Peyer's patch (tissue), 4 donors: ENCODE results near the gene MGRN1. TPM values are rescaled to one million over a fixed set of nuclear protein-coding genes. Genes with fewer than 3 reads are reported as not detected.

Experiments used
- DNase-seq, 3 donors: peaks; one replicate each; pipeline ENCODE4 v3.0.0-alpha.2; 2017 to 2019
- H3K27ac ChIP-seq, 4 donors: fragments of 200-600 bp; sonication (generic); one replicate each; pipeline ENCODE4 v1.5.1; 2016 to 2019
- H3K27me3 ChIP-seq, 2 donors: fragments of 200-600 bp; sonication (generic); one replicate each; pipeline ENCODE4 v1.5.1; 2019
- H3K36me3 ChIP-seq, 3 donors: fragments of 200-600 bp; sonication (generic); one replicate each; pipeline ENCODE4 v1.5.1; 2016 to 2019
- H3K4me1 ChIP-seq, 4 donors: fragments of 200-600 bp; sonication (generic); one replicate each; pipeline ENCODE4 v1.5.1; 2016 to 2019
- H3K4me3 ChIP-seq, 4 donors: fragments of 200-600 bp; sonication (generic); 1 replicate in 3 of 4; 2 replicates in 1 of 4; pipeline ENCODE4 v1.5.1; 2016 to 2019; ENCODE audit warnings: mild to moderate bottlenecking in 1 of 4
- H3K9me3 ChIP-seq, 4 donors: fragments of 200-600 bp; sonication (generic); one replicate each; pipeline ENCODE4 v1.5.1; 2016 to 2019; ENCODE audit warnings: mild to moderate bottlenecking in 1 of 4
- POLR2A ChIP-seq, 2 donors: fragments of 450-650 bp; IDR thresholded peaks; one replicate each; pipeline ENCODE4 v1.5.1; 2017; ENCODE audit warnings: antibody characterized with exemption in 2 of 2, mild to moderate bottlenecking in 2 of 2, moderate library complexity in 2 of 2
- total RNA-seq, 4 donors: library from RNA; depleted of rRNA; stranded (reverse); fragments of >200 nt; gene quantifications; one replicate each; pipeline ENCODE4 v1.1.0, GENCODE V29; 2016
- TF ChIP-seq, protein P1 (sequence below), 6 experiments: fragments of 450-650 bp in 4 of 6; fragments of 200-600 bp in 2 of 6; sonication (generic) in 1 of 6; IDR thresholded peaks; one replicate each; pipeline ENCODE4 v1.5.1; 2017 to 2019; ENCODE audit warnings: antibody characterized with exemption in 6 of 6, mild to moderate bottlenecking in 3 of 6, moderate library complexity in 1 of 6

MGRN1 gene
- total RNA-seq, 4 donors from 2014 or later, result 74.1 to 147 (median 93.8) TPM

DNA sequence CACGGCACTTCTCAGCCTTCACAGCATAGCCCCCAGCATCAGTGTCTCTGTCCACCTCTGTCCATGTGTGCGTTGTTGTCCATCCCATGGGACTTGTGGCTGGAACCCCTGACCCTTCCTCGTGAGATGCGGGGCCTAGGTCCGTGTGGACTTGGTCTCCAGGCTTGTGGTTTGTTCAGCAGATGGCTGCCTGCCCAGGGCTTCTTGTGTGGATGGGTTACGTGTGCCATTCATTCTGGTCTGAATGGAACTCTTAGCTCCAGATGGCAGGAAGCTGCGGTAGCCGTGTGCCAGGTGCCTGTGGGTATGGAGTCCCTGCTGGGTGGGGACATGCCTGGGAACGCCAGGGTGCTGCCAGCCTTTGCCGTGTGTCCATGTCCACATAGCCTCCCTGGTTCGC, 37.0 kb downstream of the MGRN1 start:
- no peaks in the 10 kb centered on the region for H3K9me3 ChIP-seq
- H3K4me3 ChIP-seq, result no peak overlapping the region
- no peak for DNase-seq
- peaks cover 0 to 34% (median 8%) of the 10 kb centered on the region in 4 donors for H3K4me1 ChIP-seq
- TF ChIP-seq, protein P1, sequence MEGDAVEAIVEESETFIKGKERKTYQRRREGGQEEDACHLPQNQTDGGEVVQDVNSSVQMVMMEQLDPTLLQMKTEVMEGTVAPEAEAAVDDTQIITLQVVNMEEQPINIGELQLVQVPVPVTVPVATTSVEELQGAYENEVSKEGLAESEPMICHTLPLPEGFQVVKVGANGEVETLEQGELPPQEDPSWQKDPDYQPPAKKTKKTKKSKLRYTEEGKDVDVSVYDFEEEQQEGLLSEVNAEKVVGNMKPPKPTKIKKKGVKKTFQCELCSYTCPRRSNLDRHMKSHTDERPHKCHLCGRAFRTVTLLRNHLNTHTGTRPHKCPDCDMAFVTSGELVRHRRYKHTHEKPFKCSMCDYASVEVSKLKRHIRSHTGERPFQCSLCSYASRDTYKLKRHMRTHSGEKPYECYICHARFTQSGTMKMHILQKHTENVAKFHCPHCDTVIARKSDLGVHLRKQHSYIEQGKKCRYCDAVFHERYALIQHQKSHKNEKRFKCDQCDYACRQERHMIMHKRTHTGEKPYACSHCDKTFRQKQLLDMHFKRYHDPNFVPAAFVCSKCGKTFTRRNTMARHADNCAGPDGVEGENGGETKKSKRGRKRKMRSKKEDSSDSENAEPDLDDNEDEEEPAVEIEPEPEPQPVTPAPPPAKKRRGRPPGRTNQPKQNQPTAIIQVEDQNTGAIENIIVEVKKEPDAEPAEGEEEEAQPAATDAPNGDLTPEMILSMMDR (IDR thresholded peaks at IDR 0.05), result no peak
- TF ChIP-seq POLR2A (IDR thresholded peaks at IDR 0.05), result no peak
- H3K27ac ChIP-seq, result no peak overlapping the region
- no peaks in the 10 kb centered on the region for H3K27me3 ChIP-seq
- peaks cover 0 to 35% (median 0%) of the 10 kb centered on the region in 3 donors for H3K36me3 ChIP-seq

DNA sequence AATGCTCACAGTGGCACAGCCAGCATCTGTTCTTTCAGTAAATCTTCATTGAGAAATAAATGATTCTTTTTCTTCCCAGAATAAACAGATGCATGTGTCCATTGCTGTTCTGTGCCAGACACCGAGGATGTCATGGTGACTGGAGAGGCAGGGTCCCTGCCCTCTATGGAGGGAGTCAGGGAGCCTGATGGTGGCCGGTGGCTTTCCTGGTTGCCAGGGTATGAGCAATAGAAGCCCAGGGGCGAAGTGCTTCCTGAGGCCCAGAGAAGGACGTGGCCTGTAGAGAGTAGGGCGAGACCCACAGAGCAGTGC, 38.8 kb downstream of the MGRN1 start:
- peaks cover 0 to 34% (median 8%) of the 10 kb centered on the region in 4 donors for H3K4me1 ChIP-seq
- H3K36me3 ChIP-seq, result peaks cover 0 to 36% (median 0%) of the 10 kb centered on the region in 3 donors
- peak overlapping the region in 3 of 4 donors; percentile 37 to 93 (median 87) for H3K27ac ChIP-seq
- DNase-seq, result no peak
- no peak for TF ChIP-seq POLR2A (IDR thresholded peaks at IDR 0.05)
- TF ChIP-seq, protein P1 (IDR thresholded peaks at IDR 0.05), result no peak
- H3K4me3 ChIP-seq, result no peak overlapping the region
- H3K9me3 ChIP-seq, result no peaks in the 10 kb centered on the region
- no peaks in the 10 kb centered on the region for H3K27me3 ChIP-seq

DNA sequence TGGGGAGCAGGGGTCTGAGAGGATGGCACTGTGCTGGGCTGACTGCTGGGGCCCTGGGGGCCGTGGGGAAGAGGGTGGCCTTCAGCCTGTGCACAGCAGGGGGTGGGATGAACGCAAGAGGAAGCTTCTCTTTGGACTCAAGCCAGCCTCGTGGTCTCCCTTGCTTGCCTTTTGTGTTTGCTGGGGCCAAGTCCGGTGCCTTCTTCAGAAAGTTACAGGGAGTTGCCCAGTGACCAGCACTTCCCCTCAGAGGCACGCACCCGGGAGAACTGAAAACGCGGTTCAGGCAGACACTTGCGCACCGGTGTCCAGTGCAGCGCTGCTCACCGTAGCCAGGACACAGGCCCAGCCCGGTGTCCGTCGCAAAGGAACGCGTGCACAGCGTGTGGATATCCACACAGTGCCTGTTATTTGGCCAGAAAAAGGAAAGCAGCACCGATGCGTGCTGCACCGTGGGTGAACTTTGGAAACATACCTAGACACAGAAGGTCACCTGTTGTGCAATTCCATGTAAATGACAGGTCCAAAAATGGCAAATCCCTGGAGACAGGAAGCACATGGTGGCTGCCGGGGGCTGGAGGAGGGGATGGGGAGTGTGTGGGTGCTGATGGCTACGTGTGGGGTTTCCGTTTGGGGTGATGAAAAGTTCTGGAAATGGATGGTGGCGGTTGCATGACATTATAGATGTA, 39.3 kb downstream of the MGRN1 start:
- H3K27ac ChIP-seq, result peak overlapping the region; percentile 58 to 93 (median 73)
- DNase-seq, result peak in 2 of 3 donors; percentile 55 to 67
- no peaks in the 10 kb centered on the region for H3K9me3 ChIP-seq
- no peak overlapping the region for H3K4me3 ChIP-seq
- TF ChIP-seq POLR2A (IDR thresholded peaks at IDR 0.05), result no peak
- TF ChIP-seq, protein P1 (IDR thresholded peaks at IDR 0.05), result no peak
- H3K27me3 ChIP-seq, result no peaks in the 10 kb centered on the region
- peaks cover 0 to 36% (median 0%) of the 10 kb centered on the region in 3 donors for H3K36me3 ChIP-seq
- peaks cover 0 to 34% (median 8%) of the 10 kb centered on the region in 4 donors for H3K4me1 ChIP-seq

DNA sequence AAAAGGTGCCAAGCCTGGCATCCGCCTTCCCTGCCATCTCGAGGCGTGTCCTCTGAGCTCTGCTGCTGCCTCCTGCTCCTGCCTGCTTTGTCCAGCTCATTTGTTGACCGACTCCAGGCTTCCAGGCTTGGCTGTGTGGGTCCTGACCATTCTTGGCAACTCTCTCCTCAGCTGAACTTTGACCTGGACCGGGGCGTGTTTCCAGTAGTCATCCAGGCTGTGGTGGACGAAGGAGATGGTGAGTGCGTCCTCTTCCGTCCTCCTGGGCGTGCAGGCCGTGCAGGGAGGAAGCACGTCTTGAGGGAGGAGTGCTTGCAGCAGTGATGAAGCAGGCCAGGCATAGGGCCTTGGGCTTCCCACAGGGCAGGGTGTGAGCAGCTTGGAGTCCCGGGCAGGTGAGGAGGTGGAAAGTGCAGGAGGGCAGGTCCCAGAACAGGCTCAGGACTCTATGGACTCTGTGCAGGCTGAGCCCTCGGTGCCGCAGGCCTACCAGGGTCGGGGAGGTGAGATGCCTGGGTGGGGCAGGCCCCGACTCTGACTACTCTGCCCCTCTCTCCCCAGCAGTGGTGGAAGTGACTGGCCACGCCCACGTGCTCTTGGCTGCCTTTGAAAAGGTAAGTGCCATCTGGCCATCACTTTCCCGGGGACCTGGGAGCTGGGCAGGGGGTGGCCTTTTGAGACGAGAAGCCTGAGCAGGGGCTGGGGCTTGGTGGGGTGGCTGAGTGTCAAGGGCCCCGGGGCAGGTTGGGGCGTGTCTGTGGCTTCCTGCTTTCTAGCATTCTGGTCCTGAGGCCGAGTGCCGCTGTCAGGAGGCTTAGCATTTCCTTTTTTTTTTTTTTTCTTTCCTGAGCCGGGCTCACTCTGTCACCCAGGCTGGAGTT, 40.2 kb downstream of the MGRN1 start:
- H3K36me3 ChIP-seq, result peaks cover 0 to 39% (median 0%) of the 10 kb centered on the region in 3 donors
- DNase-seq, result peak; percentile 74 to 89 (median 87)
- H3K4me3 ChIP-seq, result peak overlapping the region in 1 of 4 donors; percentile 27
- H3K4me1 ChIP-seq, result peaks cover 0 to 34% (median 8%) of the 10 kb centered on the region in 4 donors
- TF ChIP-seq POLR2A (IDR thresholded peaks at IDR 0.05), result peak; percentile 8 to 46
- TF ChIP-seq, protein P1 (IDR thresholded peaks at IDR 0.05), result no peak
- peak overlapping the region; percentile 58 to 93 (median 73) for H3K27ac ChIP-seq
- H3K27me3 ChIP-seq, result no peaks in the 10 kb centered on the region
- H3K9me3 ChIP-seq, result no peaks in the 10 kb centered on the region

DNA sequence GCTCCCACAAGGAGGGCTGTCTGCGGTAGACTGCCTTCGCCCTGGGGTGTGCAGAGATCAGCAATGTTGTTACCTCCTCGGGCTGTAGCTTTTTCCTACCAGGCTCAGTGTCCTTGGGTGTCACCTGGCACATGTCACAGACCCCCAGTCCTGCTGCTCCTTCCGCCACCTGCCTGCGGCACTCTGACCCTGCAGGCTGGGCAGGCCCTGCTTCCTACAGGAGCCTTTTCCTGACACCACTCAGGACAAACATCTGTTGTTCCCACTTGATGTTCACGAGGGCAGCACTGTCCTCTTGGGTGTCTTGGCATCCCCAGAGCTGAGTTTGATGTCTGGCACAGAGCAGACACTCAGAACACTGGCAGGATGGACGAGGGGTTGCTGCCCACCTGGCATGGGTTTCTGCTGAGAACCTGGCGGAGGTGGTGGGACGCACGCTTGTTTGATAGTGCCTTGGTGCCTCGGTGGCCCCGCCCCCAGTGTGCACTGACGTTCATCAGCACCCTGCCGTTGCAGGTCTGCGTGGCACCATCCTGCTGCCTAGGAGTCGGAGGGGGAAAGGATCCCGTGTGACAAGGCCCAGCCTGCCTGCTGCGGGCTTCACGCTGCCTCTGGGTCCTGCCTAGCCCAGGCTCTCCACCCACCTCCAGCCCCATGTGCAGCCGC, 42.0 kb downstream of the MGRN1 start:
- Histone ChIP-seq H3K9me3 (no peaks in the 10 kb centered on the region), H3K4me1 (peaks cover 0 to 27% (median 8%) of the 10 kb centered on the region in 4 donors), H3K27me3 (no peaks in the 10 kb centered on the region), H3K36me3 (peaks cover 0 to 52% (median 0%) of the 10 kb centered on the region in 3 donors), H3K4me3 (no peak overlapping the region), H3K27ac (no peak overlapping the region)
- no peak for DNase-seq
- no peak for TF ChIP-seq POLR2A (IDR thresholded peaks at IDR 0.05)
- TF ChIP-seq, protein P1 (IDR thresholded peaks at IDR 0.05), result no peak
